Progenitor cell of endocrine pancreas (in vitro differentiated cells): Measurements from ENCODE around the gene NRDE2. TPM values are rescaled to one million over a fixed set of nuclear protein-coding genes. Genes with fewer than 3 reads are reported as not detected.

ENCODE experiments used
- DNase-seq: peaks from one replicate; pipeline ENCODE4 v3.0.0; 2021; ENCODE audit warnings: low spot score; ENCODE audit not compliant: unreplicated experiment
- H3K27ac Mint-ChIP-seq: 2 replicates; pipeline ENCODE4 v1.8.0; 2021; ENCODE audit warnings: mild to moderate bottlenecking, moderate library complexity, mixed read lengths
- H3K27me3 Mint-ChIP-seq: 2 replicates; pipeline ENCODE4 v1.8.0; 2021; ENCODE audit warnings: mixed read lengths
- H3K36me3 Mint-ChIP-seq: 2 replicates; pipeline ENCODE4 v1.8.0; 2022; ENCODE audit warnings: mixed read lengths; ENCODE audit not compliant: insufficient read depth
- H3K4me1 Mint-ChIP-seq: 2 replicates; pipeline ENCODE4 v1.8.0; 2021; ENCODE audit warnings: low read depth, mixed read lengths
- H3K4me3 Mint-ChIP-seq: 2 replicates; pipeline ENCODE4 v1.8.0; 2021; ENCODE audit warnings: low read depth, mild to moderate bottlenecking, moderate library complexity, mixed read lengths
- H3K9me3 Mint-ChIP-seq: 2 replicates; pipeline ENCODE4 v1.8.0; 2021; ENCODE audit warnings: low read depth, mixed read lengths
- total RNA-seq: library from RNA; stranded (reverse); gene quantifications from 2 replicates; pipeline ENCODE4 v1.2.1, GENCODE V29; 2021
- TF ChIP-seq, protein P1 (sequence below): fragments of 200-600 bp; sonication (generic); IDR thresholded peaks from one replicate; pipeline ENCODE4 v1.5.0; 2021; ENCODE audit warnings: antibody characterized with exemption, mild to moderate bottlenecking; ENCODE audit not compliant: unreplicated experiment

Gene NRDE2
- total RNA-seq, 1 donor from 2014 or later: 36.7 TPM

DNA sequence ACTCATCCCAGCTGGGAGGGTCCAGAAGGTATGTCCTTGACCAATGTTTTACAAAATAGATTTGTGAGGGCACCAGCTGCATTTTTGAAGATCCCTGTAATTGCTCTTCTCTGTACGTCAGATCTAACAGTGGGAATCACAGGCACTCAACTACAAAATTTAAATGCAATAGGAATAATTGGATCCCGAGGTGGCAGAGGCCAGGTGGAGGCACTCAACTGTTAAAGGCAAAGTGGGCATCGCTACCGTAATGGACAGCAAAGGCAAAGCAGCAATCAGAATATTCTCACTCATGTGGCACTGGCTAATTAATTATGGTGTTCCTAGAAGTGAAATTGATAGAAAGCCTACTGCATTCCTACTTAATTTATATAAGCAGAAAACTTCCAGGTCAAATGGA, 103.3 kb downstream of the NRDE2 start:
- no peak for DNase-seq
- Mint-ChIP-seq H3K9me3 (peaks cover 5% of the 10 kb centered on the region), H3K36me3 (no peaks in the 10 kb centered on the region), H3K27me3 (peaks cover 6% of the 10 kb centered on the region), H3K4me1 (no peaks in the 10 kb centered on the region), H3K27ac (no peak overlapping the region), H3K4me3 (no peak overlapping the region)
- TF ChIP-seq, protein P1, sequence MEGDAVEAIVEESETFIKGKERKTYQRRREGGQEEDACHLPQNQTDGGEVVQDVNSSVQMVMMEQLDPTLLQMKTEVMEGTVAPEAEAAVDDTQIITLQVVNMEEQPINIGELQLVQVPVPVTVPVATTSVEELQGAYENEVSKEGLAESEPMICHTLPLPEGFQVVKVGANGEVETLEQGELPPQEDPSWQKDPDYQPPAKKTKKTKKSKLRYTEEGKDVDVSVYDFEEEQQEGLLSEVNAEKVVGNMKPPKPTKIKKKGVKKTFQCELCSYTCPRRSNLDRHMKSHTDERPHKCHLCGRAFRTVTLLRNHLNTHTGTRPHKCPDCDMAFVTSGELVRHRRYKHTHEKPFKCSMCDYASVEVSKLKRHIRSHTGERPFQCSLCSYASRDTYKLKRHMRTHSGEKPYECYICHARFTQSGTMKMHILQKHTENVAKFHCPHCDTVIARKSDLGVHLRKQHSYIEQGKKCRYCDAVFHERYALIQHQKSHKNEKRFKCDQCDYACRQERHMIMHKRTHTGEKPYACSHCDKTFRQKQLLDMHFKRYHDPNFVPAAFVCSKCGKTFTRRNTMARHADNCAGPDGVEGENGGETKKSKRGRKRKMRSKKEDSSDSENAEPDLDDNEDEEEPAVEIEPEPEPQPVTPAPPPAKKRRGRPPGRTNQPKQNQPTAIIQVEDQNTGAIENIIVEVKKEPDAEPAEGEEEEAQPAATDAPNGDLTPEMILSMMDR: no peak

Other genes starting within 250 kb of the NRDE2 start
- 96.2 and 96.8 TPM in 2 replicates for gene PSMC1, start 75.4 kb downstream of the NRDE2 start, total RNA-seq
- gene CALM1, start 65.1 kb upstream of the NRDE2 start, total RNA-seq: 320 and 331 TPM in 2 replicates